ENCODE measurements around the gene HOMER2.

GRCh38 chr15:82942691-82943090 lies 9.8 kb downstream of the HOMER2 start:
- no peak for TF ChIP-seq CTCF (tag by site-specific recombination; IDR thresholded peaks at IDR 0.05)
- TF ChIP-seq KLF1 (tag by site-specific recombination; IDR thresholded peaks at IDR 0.05) = no peak
- no peak for TF ChIP-seq PRDM10 (tag by site-specific recombination; IDR thresholded peaks at IDR 0.05)
- no peak for TF ChIP-seq TSHZ1 (tag by site-specific recombination; IDR thresholded peaks at IDR 0.05; ENCODE audit: borderline replicate concordance)
- no peak for TF ChIP-seq MYNN (tag by site-specific recombination; IDR thresholded peaks at IDR 0.05; ENCODE audit: borderline replicate concordance)
- no peak for TF ChIP-seq ZNF580 (tag by site-specific recombination; IDR thresholded peaks at IDR 0.05)
- no peak for TF ChIP-seq ZEB2 (tag by site-specific recombination; IDR thresholded peaks at IDR 0.05)
- TF ChIP-seq PRDM1 (tag by site-specific recombination; IDR thresholded peaks at IDR 0.05) = no peak
- TF ChIP-seq KLF16 (tag by site-specific recombination; IDR thresholded peaks at IDR 0.05) = no peak
- TF ChIP-seq ZNF311 (tag by site-specific recombination; IDR thresholded peaks at IDR 0.05; ENCODE audit: borderline replicate concordance) = no peak
- TF ChIP-seq IKZF3 (tag by site-specific recombination; IDR thresholded peaks at IDR 0.05) = no peak

Measured in HEK293 (cell line).